ENCODE results near the gene OPTC.
"Not testable (repeated sequence)": the region's sequence is repeated elsewhere in the genome, so short reads cannot be mapped to it uniquely, and the experiment has no call there.

OPTC gene

GRCh38 chr1:203465948-203466347, 28.0 kb upstream of the OPTC start:
- DNase-seq = no peak

GRCh38 chr1:203466906-203467549, 26.9 kb upstream of the OPTC start:
- not testable (repeated sequence) for DNase-seq

DNA sequence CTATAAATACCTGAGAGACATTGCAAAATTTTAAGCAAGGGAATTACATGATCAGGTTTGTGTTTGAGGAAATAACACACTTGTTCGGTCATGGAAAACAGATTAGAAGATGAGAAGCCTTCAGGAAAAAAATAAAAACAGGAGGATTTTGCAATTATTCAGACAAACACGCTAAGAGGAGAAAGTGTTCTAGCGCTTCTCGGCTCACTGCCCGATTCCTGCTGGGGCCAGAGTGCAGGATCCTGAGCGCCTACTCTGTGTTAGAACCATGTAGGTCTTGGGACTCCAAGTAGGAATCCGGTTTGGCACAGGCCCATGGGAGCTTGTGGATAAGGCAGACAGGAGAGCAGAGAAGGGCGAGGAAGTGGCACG, 26.4 kb upstream of the OPTC start:
- no peak for DNase-seq

- no peak for DNase-seq
Observed at GRCh38 chr1:203468326-203468725, 25.6 kb upstream of the OPTC start.

DNA sequence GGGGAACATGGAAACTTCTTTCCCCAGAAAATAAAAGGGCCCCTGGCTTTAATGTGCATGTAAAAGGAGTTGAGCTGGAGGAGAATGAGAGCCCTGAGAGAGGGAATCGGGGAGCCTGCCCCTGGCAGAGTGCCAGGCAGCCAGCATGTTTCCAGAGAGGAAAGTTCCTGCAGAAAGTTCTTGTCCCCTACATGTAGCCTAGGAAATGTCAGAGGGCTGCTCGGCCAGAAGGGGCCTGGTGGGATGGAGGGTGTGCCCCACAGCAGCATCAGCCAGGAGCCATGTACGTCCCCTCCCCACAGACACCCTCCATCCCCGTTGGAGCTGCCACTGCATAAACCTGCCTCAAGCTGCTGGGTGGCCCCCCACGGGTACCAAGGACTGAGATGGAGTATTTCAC, 23.7 kb upstream of the OPTC start:
- DNase-seq = no peak

DNA sequence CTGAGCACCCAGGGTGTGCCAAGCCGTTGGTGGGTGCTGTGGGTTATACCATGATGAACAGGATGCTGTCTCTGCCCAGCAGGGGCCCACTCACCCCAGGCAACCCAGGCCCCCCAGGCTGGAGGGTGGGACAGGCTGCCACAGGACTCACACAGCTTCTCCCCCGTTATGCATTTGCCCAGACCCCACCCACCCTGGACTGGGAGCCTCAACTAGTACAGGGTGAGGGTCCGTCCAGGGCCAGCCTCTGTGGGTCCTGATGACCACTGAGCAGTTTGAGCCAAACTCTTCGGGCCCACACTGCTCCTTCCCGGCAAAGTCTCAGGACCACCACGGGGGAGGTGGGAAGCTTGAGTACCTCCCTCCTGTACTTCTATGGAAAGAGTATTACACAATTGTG, 22.1 kb upstream of the OPTC start:
- no peak for DNase-seq

DNA sequence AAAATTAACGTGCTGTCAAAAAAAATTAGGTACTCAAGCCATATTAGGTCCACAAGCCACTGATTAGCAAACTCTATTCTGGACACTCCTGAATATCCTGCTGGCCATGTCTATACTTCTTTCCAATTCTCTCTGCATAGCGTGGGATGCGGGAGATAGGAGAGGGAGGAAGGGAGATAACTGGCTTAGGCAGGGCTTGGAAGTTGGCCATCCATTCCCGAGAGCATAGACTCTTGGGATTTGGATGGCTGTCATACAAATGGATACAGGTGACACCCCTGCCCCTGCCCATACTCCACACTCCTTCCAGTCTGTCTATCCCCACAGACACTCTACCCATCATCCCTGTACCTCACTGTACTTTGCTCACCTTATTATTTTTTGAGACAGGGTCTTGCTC, 20.7 kb upstream of the OPTC start:
- DNase-seq = no peak

DNA sequence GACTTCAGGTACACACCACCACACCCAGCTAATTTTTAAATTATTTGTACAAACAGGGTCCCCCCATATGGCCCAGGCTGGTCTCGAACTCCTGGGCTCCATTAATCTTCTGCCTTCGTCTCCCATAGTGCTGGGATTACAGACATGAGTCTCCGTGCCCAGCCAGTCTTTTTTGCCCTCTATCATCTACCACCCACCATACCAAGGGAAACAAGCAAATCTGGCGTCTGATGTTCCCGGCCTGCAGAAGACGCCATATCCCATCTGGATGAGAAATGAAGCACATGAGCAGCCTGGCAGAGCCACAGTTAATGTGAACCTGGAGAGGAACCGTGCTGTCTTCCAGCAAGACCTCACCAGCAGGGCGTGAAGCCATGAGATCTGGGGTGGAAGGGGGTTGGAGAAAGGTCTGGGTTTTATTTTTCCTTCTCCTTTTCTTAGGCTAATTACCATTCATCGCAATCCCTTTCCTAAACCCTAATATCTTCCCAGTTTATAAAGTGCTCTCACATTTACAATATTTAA, 20.1 kb upstream of the OPTC start:
- DNase-seq = no peak

DNA sequence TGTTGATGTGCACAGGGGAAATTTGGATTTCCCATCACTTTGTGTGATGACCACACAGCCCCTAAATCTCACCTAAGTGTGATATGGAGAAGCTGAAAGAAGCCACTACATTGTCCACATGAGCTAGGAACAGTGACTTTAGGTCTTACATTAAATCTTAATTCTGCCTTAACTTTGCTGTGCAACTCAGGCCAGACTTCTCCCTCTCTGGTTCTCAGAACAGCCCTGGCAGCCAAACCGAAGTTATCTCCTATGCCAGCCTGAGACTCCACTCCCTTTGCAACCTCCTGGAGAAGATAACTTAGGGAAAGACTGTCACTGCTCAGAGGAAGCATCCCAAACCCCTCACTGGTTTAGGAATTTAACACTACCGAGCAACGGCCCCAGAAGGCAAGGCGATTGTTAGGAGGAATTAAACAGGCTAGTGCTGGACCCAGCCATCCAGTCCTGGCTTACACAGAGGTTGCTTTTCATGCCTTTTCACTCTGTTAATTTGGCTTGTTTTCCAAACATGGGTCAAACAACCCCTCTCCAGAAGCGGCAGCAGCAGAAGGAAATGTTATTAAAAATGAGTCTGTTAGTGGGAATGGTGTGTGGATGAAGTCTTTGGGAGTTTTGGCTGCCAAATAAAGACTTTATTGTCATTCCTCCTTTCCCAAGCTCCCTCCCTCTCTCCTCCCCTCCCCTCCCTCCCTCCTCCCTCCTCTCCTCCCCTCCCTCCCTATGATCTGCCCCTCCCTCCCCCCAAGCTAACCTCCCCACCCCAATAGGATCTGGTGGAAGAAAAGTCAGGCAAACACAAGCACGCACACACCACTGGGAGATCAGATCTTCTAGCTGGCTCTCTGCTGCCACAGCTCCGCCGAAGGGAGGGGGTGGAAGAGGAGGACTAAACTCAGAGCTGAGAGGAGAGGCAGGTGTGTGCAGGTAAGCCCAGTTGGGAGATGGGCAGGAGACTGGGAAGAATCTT, 18.7 kb upstream of the OPTC start, which contains the start of gene PRELP:
Gene PRELP (plus strand): TSS at position 795 of the 970 bp plus-strand sequence. CDS start 7,379 bp downstream, outside the sequence.
- no peak for DNase-seq

- DNase-seq = no peak
Observed at GRCh38 chr1:203476216-203476814, 17.6 kb upstream of the OPTC start.

GRCh38 chr1:203477748-203478147, 16.2 kb upstream of the OPTC start:
- no peak for DNase-seq

DNA sequence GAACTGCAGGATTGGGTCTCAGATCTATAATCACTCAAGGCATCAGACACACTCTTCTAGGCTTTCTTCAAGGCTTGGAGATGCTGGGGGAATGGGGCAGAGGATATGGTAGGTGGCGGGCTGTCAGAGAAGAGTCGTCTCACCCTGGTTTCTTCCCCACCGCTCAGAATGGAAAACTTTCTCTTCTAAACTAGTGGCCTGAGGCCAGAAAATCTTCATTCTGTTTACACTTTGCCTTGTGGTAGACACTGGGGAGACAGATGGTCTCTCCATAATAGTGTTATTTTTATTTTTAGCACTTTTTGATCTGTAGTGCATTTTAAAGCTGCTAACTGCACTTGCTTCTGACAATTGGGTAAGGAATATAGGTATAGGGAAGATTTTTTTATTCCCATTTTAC, 15.7 kb upstream of the OPTC start:
- no peak for DNase-seq

GRCh38 chr1:203478986-203479385, 15.0 kb upstream of the OPTC start:
- no peak for DNase-seq

- DNase-seq = no peak
Observed at GRCh38 chr1:203479646-203480045, 14.3 kb upstream of the OPTC start.

DNA sequence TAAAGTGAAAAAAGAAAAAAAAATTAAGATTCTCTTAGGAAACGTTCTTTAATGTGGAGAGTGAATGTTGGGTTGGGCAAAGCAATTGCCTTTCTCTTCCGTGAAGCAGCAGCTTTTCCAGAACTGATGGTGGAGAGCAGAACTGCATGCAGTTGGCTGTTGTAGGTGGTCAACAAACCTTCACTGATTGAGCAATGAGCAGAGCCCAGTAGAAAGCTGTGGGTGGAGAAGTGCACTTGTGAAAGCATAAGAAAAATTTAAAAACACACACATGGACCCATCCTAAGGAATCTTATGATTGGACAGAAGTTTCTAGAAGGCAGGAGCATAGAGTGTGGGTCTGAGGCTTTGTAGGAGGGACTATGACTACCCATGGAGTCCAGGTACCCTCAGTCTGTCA, 13.9 kb upstream of the OPTC start:
- no peak for DNase-seq

DNA sequence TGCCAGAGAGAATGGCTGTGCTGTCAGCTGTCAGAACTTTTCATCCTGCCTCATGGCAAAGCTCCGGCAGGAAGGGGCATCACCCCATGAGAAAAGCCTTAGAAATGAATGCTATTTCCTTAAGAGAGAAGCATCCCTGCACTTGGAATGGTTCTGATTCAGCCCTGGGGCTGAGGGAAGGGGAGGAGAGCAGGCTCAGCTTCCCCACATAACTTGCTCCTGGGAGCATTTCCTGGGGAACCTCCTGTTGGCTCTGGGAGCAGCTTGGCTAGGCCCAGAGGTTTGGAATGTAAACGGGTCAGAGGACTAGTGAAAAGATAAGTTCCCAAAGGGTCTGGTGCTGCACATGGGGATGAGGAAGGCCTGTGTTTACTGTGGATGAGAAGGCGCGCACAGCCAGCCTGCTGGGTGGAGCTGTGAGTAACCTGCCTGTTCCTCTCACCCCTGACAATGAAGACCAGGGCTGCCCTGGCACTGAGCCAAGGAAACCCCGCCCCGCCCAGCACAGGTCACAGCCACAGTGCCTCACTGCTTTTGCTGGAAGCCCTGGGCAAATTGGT, 13.3 kb upstream of the OPTC start:
- peak; percentile 11 to 18 for DNase-seq

- DNase-seq = no peak
Observed at GRCh38 chr1:203481196-203481595, 12.8 kb upstream of the OPTC start.

DNA sequence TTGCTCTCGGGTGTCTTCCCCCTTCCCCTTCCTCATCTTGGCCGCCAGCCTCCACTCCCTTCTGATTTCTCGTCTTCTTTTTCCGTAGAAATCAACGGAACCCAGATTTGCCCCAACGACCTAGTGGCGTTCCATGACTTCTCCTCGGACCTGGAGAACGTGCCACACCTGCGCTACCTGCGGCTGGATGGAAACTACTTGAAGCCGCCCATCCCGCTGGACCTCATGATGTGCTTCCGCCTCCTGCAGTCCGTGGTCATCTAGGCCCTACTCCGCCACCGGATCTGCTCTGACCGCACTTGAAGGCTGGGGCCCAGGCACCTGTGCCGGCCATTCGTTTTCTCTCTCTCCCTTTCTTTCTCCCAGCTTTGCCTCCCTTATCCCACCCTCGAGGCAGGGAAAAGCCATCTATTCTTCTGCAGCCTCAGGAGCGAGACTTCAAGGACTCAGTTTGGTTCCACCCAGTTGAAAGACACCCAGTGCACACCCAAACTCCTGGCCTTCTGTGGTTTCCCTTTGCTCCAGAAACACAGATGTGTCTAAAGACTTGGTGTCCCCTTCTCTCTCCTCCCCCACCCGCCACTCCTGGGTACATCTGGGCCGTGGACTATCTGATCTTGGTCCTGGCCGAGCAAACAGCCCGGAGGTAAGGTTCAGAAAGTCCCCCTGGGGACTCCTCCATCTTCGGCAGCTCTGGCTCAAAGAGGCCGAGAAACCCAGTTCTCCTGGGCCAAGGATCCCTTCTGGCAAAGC, 7.2 kb upstream of the OPTC start:
- no peak for DNase-seq

DNA sequence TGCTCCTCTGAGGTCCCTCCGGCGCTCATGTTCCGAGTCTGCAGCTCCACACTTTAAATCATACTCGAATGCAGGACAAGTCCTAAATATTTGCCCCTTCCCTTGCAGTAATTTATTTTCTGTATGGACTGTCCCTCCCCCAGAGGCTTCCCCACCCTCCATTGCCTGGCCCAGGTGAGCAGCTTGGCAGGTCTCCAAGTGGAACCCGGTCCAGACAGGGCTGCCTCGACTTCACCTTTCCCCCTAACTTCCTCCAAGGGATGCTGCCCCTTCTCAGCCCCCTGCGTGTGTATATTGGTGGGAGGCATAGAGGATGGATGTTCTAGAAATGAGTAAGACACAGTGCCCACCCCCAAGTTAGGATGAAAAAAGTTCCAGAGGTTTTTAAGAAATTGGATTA, 5.4 kb upstream of the OPTC start:
- DNase-seq = no peak

- no peak for DNase-seq
Observed at GRCh38 chr1:203490607-203491006, 3.3 kb upstream of the OPTC start.

DNA sequence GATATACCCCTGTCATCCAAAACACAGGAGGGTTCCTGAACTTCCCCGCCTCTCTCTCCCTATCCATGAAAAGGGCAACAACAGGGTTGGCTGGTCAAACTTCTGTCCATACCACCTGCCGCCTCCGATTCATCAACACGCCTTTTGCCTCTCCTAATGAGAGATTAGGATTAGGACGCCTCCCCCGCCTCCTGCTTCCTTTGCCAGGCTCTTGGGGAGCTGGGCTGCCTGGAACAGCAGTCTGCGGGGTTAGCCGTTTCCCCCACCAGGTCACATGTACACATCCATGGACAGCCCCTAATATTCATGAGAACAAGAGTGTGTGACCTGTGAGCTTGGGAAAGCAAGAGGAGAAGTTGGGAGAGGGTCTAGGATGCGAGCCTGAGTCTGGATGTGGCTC, 2.3 kb upstream of the OPTC start:
- no peak for DNase-seq

- DNase-seq = no peak
Observed at GRCh38 chr1:203492082-203492747, 1.7 kb upstream of the OPTC start.
